Loucy (cell line): ENCODE measurements around the gene RBM19.

Experiments
- H2AFZ ChIP-seq: fragments of 200-600 bp; sonication (generic); 2 replicates; pipeline ENCODE4 v1.6.0; 2016; ENCODE audit warnings: antibody characterized with exemption, mild to moderate bottlenecking, low read length, moderate library complexity
- H3F3A ChIP-seq: fragments of 200-600 bp; 2 replicates; pipeline ENCODE4 v1.6.0; 2016; ENCODE audit warnings: antibody characterized with exemption, low read depth, mild to moderate bottlenecking
- H3K27me3 ChIP-seq: fragments of 200-600 bp; sonication (generic); 2 replicates; pipeline ENCODE4 v1.6.1; 2014; ENCODE audit warnings: low read length, mild to moderate bottlenecking; ENCODE audit not compliant: insufficient read depth, poor library complexity, severe bottlenecking
- H3K36me3 ChIP-seq: fragments of 200-600 bp; sonication (generic); 2 replicates; pipeline ENCODE4 v1.6.1; 2016; ENCODE audit warnings: low read length; ENCODE audit not compliant: insufficient read depth
- H3K4me1 ChIP-seq: fragments of 200-600 bp; sonication (generic); 2 replicates; pipeline ENCODE4 v1.5.1; 2014; ENCODE audit warnings: low read length, mild to moderate bottlenecking; ENCODE audit not compliant: insufficient read depth, poor library complexity, severe bottlenecking
- H3K4me2 ChIP-seq: fragments of 200-600 bp; sonication (generic); 2 replicates; pipeline ENCODE4 v1.6.0; 2014; ENCODE audit warnings: antibody characterized with exemption, low read length, low read depth, mild to moderate bottlenecking; ENCODE audit not compliant: poor library complexity, severe bottlenecking
- H3K4me3 ChIP-seq: fragments of 200-600 bp; sonication (generic); 2 replicates; pipeline ENCODE4 v1.5.1; 2014; ENCODE audit warnings: low read length, mild to moderate bottlenecking, mixed read lengths; ENCODE audit not compliant: poor library complexity, severe bottlenecking
- H3K79me2 ChIP-seq: fragments of 200-600 bp; sonication (generic); 2 replicates; pipeline ENCODE4 v1.6.1; 2014; ENCODE audit warnings: low read length; ENCODE audit not compliant: insufficient read depth
- H3K9ac ChIP-seq: fragments of 200-600 bp; sonication (generic); 2 replicates; pipeline ENCODE4 v1.6.0; 2014; ENCODE audit warnings: mild to moderate bottlenecking, low read depth, low read length, moderate library complexity; ENCODE audit not compliant: poor library complexity, severe bottlenecking
- H3K9me2 ChIP-seq: fragments of 200-600 bp; sonication (generic); replicated peaks from 2 replicates; pipeline ENCODE4 v1.6.1; 2016; ENCODE audit warnings: low read depth, low read length, mixed read lengths
- H3K9me3 ChIP-seq: fragments of 200-600 bp; sonication (generic); 2 replicates; pipeline ENCODE4 v1.6.1; 2014; ENCODE audit warnings: mild to moderate bottlenecking, antibody characterized with exemption, low read length, low read depth; ENCODE audit not compliant: insufficient read depth
- H4K20me1 ChIP-seq: fragments of 200-600 bp; sonication (generic); 2 replicates; pipeline ENCODE4 v1.6.0; 2014; ENCODE audit warnings: antibody characterized with exemption, low read length, mild to moderate bottlenecking; ENCODE audit not compliant: insufficient read depth, poor library complexity, severe bottlenecking
- EZH2phosphoT487 ChIP-seq: fragments of 200-600 bp; IDR thresholded peaks from 2 replicates; pipeline ENCODE4 v1.6.1; 2018; ENCODE audit warnings: antibody characterized with exemption, mild to moderate bottlenecking, moderate library complexity, borderline replicate concordance
- TF ChIP-seq, protein P1 (sequence below): fragments of 200-600 bp; sonication (generic); conservative IDR thresholded peaks from 2 replicates; pipeline ENCODE4 v1.5.1; 2014; ENCODE audit warnings: mild to moderate bottlenecking, antibody characterized with exemption, low read length

RBM19 gene

DNA sequence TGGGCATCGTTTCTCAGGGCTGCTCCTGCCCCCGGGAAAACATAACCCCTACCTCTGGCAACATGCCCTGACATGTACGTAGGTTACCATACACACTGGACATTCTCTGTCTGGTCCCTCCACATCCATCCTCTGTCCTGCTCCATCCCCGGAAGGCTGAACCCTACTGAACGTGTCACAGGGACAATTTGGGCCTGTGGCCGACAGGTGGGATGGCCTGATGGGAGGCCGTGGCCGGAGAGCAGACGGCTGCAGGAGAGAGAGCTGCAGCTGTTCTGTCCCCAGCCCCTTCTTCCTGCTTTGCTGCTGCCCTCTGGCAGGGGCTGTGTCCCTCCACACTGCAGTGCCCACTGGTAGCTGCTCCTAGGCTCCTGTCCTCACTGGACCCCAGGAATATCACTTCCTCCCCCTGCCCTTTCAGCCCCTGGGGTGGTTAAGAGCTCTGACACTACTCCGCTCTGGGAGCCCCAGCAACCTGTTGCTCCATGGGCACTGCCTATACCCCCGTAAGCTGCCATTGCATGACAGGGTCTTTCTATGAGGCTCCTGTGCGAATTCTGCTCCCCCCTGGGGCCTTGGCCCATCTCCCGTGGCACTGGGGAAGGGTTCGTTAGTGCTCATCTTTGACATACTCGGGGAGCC lies 125.6 kb downstream of the RBM19 start:
- TF ChIP-seq, protein P1, sequence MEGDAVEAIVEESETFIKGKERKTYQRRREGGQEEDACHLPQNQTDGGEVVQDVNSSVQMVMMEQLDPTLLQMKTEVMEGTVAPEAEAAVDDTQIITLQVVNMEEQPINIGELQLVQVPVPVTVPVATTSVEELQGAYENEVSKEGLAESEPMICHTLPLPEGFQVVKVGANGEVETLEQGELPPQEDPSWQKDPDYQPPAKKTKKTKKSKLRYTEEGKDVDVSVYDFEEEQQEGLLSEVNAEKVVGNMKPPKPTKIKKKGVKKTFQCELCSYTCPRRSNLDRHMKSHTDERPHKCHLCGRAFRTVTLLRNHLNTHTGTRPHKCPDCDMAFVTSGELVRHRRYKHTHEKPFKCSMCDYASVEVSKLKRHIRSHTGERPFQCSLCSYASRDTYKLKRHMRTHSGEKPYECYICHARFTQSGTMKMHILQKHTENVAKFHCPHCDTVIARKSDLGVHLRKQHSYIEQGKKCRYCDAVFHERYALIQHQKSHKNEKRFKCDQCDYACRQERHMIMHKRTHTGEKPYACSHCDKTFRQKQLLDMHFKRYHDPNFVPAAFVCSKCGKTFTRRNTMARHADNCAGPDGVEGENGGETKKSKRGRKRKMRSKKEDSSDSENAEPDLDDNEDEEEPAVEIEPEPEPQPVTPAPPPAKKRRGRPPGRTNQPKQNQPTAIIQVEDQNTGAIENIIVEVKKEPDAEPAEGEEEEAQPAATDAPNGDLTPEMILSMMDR: no peak
- TF ChIP-seq EZH2phosphoT487: no peak
- no peak overlapping the region for H3K4me3 ChIP-seq
- no peaks in the 10 kb centered on the region for H3F3A ChIP-seq
- H3K9me3 ChIP-seq: no peaks in the 10 kb centered on the region
- no peaks in the 10 kb centered on the region for H3K27me3 ChIP-seq
- no peak overlapping the region for H2AFZ ChIP-seq
- no peaks in the 10 kb centered on the region for H4K20me1 ChIP-seq
- no peak overlapping the region for H3K4me2 ChIP-seq
- no peaks in the 10 kb centered on the region for H3K9me2 ChIP-seq
- no peak overlapping the region for H3K9ac ChIP-seq
- no peaks in the 10 kb centered on the region for H3K4me1 ChIP-seq
- H3K79me2 ChIP-seq: no peaks in the 10 kb centered on the region
- H3K36me3 ChIP-seq: no peaks in the 10 kb centered on the region

DNA sequence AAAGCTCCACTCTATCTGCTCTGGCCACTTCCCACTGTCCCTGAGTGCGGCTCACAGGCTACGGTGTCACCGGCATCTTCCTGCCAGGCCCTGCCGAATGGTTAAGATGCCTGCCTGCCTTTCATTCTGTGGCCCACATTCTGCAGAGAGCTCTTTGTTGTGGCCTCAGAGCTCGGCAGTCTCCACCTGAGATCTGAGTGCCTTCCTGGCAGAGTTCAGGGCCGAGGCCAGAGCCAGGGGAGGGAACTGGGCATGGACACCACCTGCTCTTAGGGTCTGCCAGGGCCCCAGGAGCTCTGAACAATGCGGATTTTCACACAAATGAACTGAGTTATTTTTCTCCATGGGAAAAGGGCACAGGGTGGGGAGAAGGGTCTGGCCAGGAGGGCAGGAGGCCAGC lies 127.2 kb downstream of the RBM19 start:
- H3K36me3 ChIP-seq: no peaks in the 10 kb centered on the region
- H3K9ac ChIP-seq: no peak overlapping the region
- no peaks in the 10 kb centered on the region for H4K20me1 ChIP-seq
- H3K79me2 ChIP-seq: no peaks in the 10 kb centered on the region
- H3K27me3 ChIP-seq: no peaks in the 10 kb centered on the region
- no peak overlapping the region for H2AFZ ChIP-seq
- no peak overlapping the region for H3K4me3 ChIP-seq
- no peaks in the 10 kb centered on the region for H3F3A ChIP-seq
- no peaks in the 10 kb centered on the region for H3K4me1 ChIP-seq
- TF ChIP-seq EZH2phosphoT487: no peak
- TF ChIP-seq, protein P1: no peak
- no peaks in the 10 kb centered on the region for H3K9me2 ChIP-seq
- H3K4me2 ChIP-seq: no peak overlapping the region
- no peaks in the 10 kb centered on the region for H3K9me3 ChIP-seq

DNA sequence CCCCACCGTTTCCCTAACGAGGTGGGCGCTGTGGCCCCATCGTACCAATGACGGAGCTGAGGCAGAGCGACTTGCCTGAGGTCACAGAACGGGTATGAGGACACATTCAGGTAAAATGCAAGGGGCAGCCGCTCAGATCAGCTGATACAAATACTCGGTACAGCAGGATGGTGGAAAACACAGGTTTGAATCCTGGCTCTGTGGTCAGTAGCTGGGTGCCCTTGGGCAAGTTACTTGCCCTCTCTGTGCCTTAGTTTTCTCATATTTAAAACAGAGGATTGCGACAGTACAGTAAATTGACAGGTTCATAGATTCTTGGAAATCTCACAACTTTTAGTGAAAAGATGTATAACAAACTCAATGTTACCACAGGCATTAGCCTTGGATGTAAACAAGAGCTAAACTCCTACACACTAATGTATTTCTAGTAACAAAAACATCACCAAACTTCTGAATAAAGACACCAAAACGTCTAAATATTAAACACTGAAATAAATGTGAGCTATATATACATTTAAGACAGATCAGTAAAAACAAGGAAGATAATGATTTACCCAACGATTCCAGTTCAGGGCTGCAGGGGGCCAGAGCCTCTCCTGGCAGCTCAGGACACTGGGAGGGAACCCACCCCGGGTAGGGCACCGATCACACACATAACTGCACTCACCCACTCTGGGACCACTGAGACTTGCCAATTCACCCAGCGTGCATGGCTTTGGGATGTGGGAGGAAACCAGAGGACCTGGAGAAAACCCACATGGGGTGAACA lies 128.4 kb downstream of the RBM19 start:
- H3K79me2 ChIP-seq: no peaks in the 10 kb centered on the region
- H3K9me3 ChIP-seq: no peaks in the 10 kb centered on the region
- H3K9me2 ChIP-seq: no peaks in the 10 kb centered on the region
- H4K20me1 ChIP-seq: no peaks in the 10 kb centered on the region
- TF ChIP-seq, protein P1: no peak
- TF ChIP-seq EZH2phosphoT487: no peak
- H2AFZ ChIP-seq: no peak overlapping the region
- H3F3A ChIP-seq: no peaks in the 10 kb centered on the region
- no peaks in the 10 kb centered on the region for H3K27me3 ChIP-seq
- H3K36me3 ChIP-seq: no peaks in the 10 kb centered on the region
- H3K4me2 ChIP-seq: no peak overlapping the region
- no peak overlapping the region for H3K9ac ChIP-seq
- no peak overlapping the region for H3K4me3 ChIP-seq
- H3K4me1 ChIP-seq: no peaks in the 10 kb centered on the region
